Loucy (cell line): ENCODE results near the gene MSMP.
A peak's percentile ranks its signal among the peaks of the same experiment; 100 is the strongest.

Source experiments
- EZH2phosphoT487 ChIP-seq: fragments of 200-600 bp; IDR thresholded peaks from 2 replicates; pipeline ENCODE4 v1.6.1; 2018; ENCODE audit warnings: antibody characterized with exemption, mild to moderate bottlenecking, moderate library complexity, borderline replicate concordance
- TF ChIP-seq, protein P1 (sequence below): fragments of 200-600 bp; sonication (generic); conservative IDR thresholded peaks from 2 replicates; pipeline ENCODE4 v1.5.1; 2014; ENCODE audit warnings: mild to moderate bottlenecking, antibody characterized with exemption, low read length

DNA sequence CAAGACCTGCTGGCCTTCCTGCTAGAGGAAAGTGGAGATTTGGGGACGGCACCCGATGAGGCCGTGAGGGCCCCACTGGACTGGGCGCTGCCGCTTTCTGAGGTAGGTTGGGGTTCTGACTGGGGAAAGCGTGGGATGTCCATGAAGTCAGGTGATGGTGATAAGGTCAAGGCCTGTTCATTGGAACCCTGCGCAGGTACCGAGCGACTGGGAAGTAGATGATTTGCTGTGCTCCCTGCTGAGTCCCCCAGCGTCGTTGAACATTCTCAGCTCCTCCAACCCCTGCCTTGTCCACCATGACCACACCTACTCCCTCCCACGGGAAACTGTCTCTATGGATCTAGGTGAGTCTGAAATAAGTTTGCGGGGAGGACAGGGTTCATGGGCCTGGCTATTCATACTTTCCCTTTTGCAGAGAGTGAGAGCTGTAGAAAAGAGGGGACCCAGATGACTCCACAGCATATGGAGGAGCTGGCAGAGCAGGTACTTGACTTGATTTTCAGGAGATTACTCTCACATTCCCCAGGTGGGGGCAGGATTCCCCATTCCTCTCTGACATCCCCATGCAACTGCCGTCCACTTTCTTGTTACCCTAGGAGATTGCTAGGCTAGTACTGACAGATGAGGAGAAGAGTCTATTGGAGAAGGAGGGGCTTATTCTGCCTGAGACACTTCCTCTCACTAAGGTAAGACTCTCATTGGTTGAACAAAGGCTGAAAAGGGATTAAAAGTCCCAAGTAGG is 21.1 kb downstream of the MSMP start:
- TF ChIP-seq EZH2phosphoT487: no peak
- TF ChIP-seq, protein P1, sequence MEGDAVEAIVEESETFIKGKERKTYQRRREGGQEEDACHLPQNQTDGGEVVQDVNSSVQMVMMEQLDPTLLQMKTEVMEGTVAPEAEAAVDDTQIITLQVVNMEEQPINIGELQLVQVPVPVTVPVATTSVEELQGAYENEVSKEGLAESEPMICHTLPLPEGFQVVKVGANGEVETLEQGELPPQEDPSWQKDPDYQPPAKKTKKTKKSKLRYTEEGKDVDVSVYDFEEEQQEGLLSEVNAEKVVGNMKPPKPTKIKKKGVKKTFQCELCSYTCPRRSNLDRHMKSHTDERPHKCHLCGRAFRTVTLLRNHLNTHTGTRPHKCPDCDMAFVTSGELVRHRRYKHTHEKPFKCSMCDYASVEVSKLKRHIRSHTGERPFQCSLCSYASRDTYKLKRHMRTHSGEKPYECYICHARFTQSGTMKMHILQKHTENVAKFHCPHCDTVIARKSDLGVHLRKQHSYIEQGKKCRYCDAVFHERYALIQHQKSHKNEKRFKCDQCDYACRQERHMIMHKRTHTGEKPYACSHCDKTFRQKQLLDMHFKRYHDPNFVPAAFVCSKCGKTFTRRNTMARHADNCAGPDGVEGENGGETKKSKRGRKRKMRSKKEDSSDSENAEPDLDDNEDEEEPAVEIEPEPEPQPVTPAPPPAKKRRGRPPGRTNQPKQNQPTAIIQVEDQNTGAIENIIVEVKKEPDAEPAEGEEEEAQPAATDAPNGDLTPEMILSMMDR: peak; percentile 34
